HCT116 (cell line): ENCODE data around the gene OR6C70. TPM values are rescaled to one million over a fixed set of nuclear protein-coding genes. Genes with fewer than 3 reads are reported as not detected.

Source experiments
- ATAC-seq: fragments of 200-7000 bp; cut with Tn5 transposase; 2 replicates; pipeline ENCODE4 v1.9.1; 2020; ENCODE audit warnings: mild to moderate bottlenecking, moderate library complexity
- Bru-seq: library from RNA; stranded (reverse); fragments of 400-500 nt; gene quantifications from one replicate; lab custom pipeline; 2021; lab: Mats Ljungman, UMichigan
- BruChase-seq, 2 experiments: library from RNA; stranded (reverse); fragments of 400-500 nt; gene quantifications; one replicate each; lab custom pipeline; 2021; lab: Mats Ljungman, UMichigan
- BruUV-seq: library from RNA; stranded (reverse); fragments of 400-500 nt; replicated peaks from 2 replicates; lab custom pipeline; 2021; lab: Mats Ljungman, UMichigan
- CTCF ChIA-PET: fragments of 300-600 bp; sonication (Branson Sonifier 250); formaldehyde crosslinking; loops from one replicate; lab custom pipeline; 2021; ENCODE audit warnings: antibody characterized with exemption; lab: Charles Lee
- POLR2A ChIA-PET: fragments of 300-600, 350-600 bp; sonication (Branson Sonifier 250); formaldehyde crosslinking; loops from one replicate; lab custom pipeline; 2021; ENCODE audit warnings: antibody characterized with exemption; lab: Charles Lee
- RAD21 ChIA-PET, 2 experiments: fragments of 300-600 bp; sonication (Branson Sonifier 250); formaldehyde crosslinking; loops; one replicate each; lab custom pipeline; 2023; ENCODE audit warnings: low total read pairs in 2 of 2; ENCODE audit not compliant: uncharacterized antibody in 2 of 2, unreplicated experiment in 2 of 2, low non-redundant PET in 1 of 2; lab: Charles Lee
- DNase-seq: peaks from one replicate; pipeline ENCODE4 v3.0.0-alpha.2; 2010; ENCODE audit warnings: low read depth, low spot score
- H2AFZ ChIP-seq: fragments of 200-600 bp; shearing (Covaris generic), sonication (generic); 2 replicates; pipeline ENCODE4 v1.6.1; 2017; ENCODE audit warnings: low read depth, mixed run types, mixed read lengths, antibody characterized with exemption, low read length; ENCODE audit not compliant: poor library complexity, severe bottlenecking
- H3K27ac ChIP-seq: 2 replicates; pipeline ENCODE4 v1.5.1; 2012; ENCODE audit warnings: low read depth, low read length
- H3K27me3 ChIP-seq: fragments of 200-600 bp; sonication (generic); 2 replicates; pipeline ENCODE4 v1.6.1; 2016; ENCODE audit warnings: mixed run types, low read length, mixed read lengths; ENCODE audit not compliant: insufficient read depth
- H3K36me3 ChIP-seq, 2 experiments: fragments of 200-500 bp in 1 of 2; fragments of 200-600 bp in 1 of 2; sonication (Bioruptor generic) in 1 of 2; sonication (generic) in 1 of 2; 2 replicates each; pipeline versions ENCODE4 v1.5.1 to v1.6.1; 2014 to 2016; ENCODE audit warnings: low read length in 2 of 2, inconsistent platforms in 1 of 2, mixed read lengths in 1 of 2, mixed run types in 1 of 2; ENCODE audit not compliant: insufficient read depth in 2 of 2, control insufficient read depth in 1 of 2
- H3K4me1 ChIP-seq, 2 experiments: fragments of 200-600 bp in 1 of 2; sonication (generic) in 1 of 2; 2 replicates each; pipeline versions ENCODE4 v1.5.1 to v1.6.1; 2012 to 2017; ENCODE audit warnings: low read length in 2 of 2, inconsistent platforms in 1 of 2, mild to moderate bottlenecking in 1 of 2, mixed read lengths in 1 of 2, mixed run types in 1 of 2, moderate library complexity in 1 of 2; ENCODE audit not compliant: insufficient read depth in 2 of 2, control insufficient read depth in 1 of 2
- H3K4me2 ChIP-seq: fragments of 200-600 bp; sonication (generic); 2 replicates; pipeline ENCODE4 v1.6.1; 2017; ENCODE audit warnings: mixed run types, low read length, mixed read lengths
- H3K4me3 ChIP-seq, 2 experiments: fragments of 200-600 bp in 1 of 2; sonication (generic) in 1 of 2; replicated peaks in 1 of 2; 2 replicates each; pipeline ENCODE4 v1.5.1; 2011 to 2016; ENCODE audit warnings: low read length in 2 of 2, control low read depth in 1 of 2, low read depth in 1 of 2, mild to moderate bottlenecking in 1 of 2, mixed read lengths in 1 of 2, mixed run types in 1 of 2
- H3K79me2 ChIP-seq: fragments of 200-600 bp; sonication (generic); 2 replicates; pipeline ENCODE4 v1.6.1; 2017; ENCODE audit warnings: mild to moderate bottlenecking, mixed run types, low read length, moderate library complexity, mixed read lengths; ENCODE audit not compliant: insufficient read depth
- H3K9ac ChIP-seq: fragments of 200-600 bp; sonication (generic); 2 replicates; pipeline ENCODE4 v1.6.1; 2016; ENCODE audit warnings: low read length, mixed read lengths
- H3K9me2 ChIP-seq: fragments of 200-600 bp; sonication (generic), shearing (Covaris generic); 2 replicates; pipeline ENCODE4 v1.6.1; 2017; ENCODE audit warnings: mixed run types, mild to moderate bottlenecking, moderate library complexity; ENCODE audit not compliant: insufficient read depth
- H3K9me3 ChIP-seq, 2 experiments: fragments of 200-500 bp in 1 of 2; fragments of 200-600 bp in 1 of 2; sonication (Bioruptor generic) in 1 of 2; sonication (generic) in 1 of 2; 2 replicates each; pipeline ENCODE4 v1.6.1; 2014 to 2017; ENCODE audit warnings: low read length in 2 of 2, mixed read lengths in 2 of 2, inconsistent platforms in 1 of 2, low read depth in 1 of 2, mild to moderate bottlenecking in 1 of 2, mixed run types in 1 of 2, moderate library complexity in 1 of 2; ENCODE audit not compliant: control insufficient read depth in 1 of 2, insufficient read depth in 1 of 2
- H4K20me1 ChIP-seq: fragments of 200-600 bp; sonication (generic), shearing (Covaris generic); 2 replicates; pipeline ENCODE4 v1.6.1; 2017; ENCODE audit warnings: mixed run types, mild to moderate bottlenecking, moderate library complexity; ENCODE audit not compliant: insufficient read depth
- EZH2 ChIP-seq: fragments of 200-600 bp; sonication (generic); IDR thresholded peaks from 2 replicates; pipeline ENCODE4 v1.6.1; 2017; ENCODE audit warnings: antibody characterized with exemption, mixed run types
- FOSL1 ChIP-seq: IDR thresholded peaks from 2 replicates; pipeline ENCODE4 v1.6.1; 2012; ENCODE audit warnings: low read depth
- MAX ChIP-seq: IDR thresholded peaks from 2 replicates; pipeline ENCODE4 v1.6.1; 2012
- POLR2A ChIP-seq: IDR thresholded peaks from 2 replicates; pipeline ENCODE4 v1.7.0; 2011; ENCODE audit warnings: borderline replicate concordance; ENCODE audit not compliant: insufficient read depth, insufficient read length; ENCODE audit errors: extremely low read depth
- RAD21 ChIP-seq: IDR thresholded peaks from 2 replicates; pipeline ENCODE4 v1.6.1; 2012; ENCODE audit warnings: low read depth, mild to moderate bottlenecking
- TCF7L2 ChIP-seq: IDR thresholded peaks from 2 replicates; pipeline ENCODE4 v1.7.0; 2011; ENCODE audit warnings: borderline replicate concordance, inconsistent platforms; ENCODE audit not compliant: insufficient read depth, insufficient read length; ENCODE audit errors: extremely low read depth
- YY1 ChIP-seq: IDR thresholded peaks from 2 replicates; pipeline ENCODE4 v1.6.1; 2011; ENCODE audit warnings: low read length, low read depth, moderate library complexity, mild to moderate bottlenecking; ENCODE audit not compliant: insufficient replicate concordance; ENCODE audit errors: extremely low read depth
- intact Hi-C: fragments of 100-400 bp; cut with micrococcal nuclease; formaldehyde crosslinking; loops from 2 replicates; pipeline ENCODE4 v1.10.0; 2022
- long read RNA-seq: library from polyadenylated mRNA; unstranded; transcript quantifications from one replicate; pipeline ENCODE4 v2.0.0, GENCODE V29; 2021; ENCODE audit not compliant: unreplicated experiment
- polyA plus RNA-seq: library from polyadenylated mRNA; unstranded; fragments of >200 nt; gene quantifications from 2 replicates; pipeline ENCODE4 v1.2.1, GENCODE V29; 2012; ENCODE audit warnings: missing spikeins
- total RNA-seq: library from RNA; stranded (reverse); gene quantifications from one replicate; pipeline ENCODE4 v1.2.1, GENCODE V29; 2021; ENCODE audit not compliant: unreplicated experiment

The OR6C70 gene
- not detected for total RNA-seq
- not detected in 2 replicates for polyA plus RNA-seq
- not detected for Bru-seq, nascent RNA
- BruChase-seq, experiment 1, labeled RNA remaining after a 6-hour chase = not detected
- BruChase-seq, experiment 2, labeled RNA remaining after a 2-hour chase = not detected
- long read RNA-seq = 0 reads

- TF ChIP-seq RAD21 (no peak), POLR2A (no peak), TCF7L2 (no peak), YY1 (no peak), MAX (no peak)
- RAD21 ChIA-PET = no interaction called here
- Histone ChIP-seq H3K79me2 (no peaks in the 10 kb centered on the region), H3K9ac (no peak within 1 kb of the TSS), H3K4me2 (no peak within 1 kb of the TSS), H3K9me2 (no peaks in the 10 kb centered on the region), H4K20me1 (no peaks in the 10 kb centered on the region), H3K4me3 (no peak within 1 kb of the TSS), H2AFZ (no peak within 1 kb of the TSS), H3K36me3 (no peaks in the 10 kb centered on the region), H3K9me3 (no peaks in the 10 kb centered on the region), H3K27me3 (peaks cover 16% of the 10 kb centered on the region), H3K27ac (no peak within 1 kb of the TSS), H3K4me1 (no peaks in the 10 kb centered on the region)
- CTCF ChIA-PET = no interaction called here
- ATAC-seq (no peak), DNase-seq (no peak)
- POLR2A ChIA-PET = no interaction called here
- intact Hi-C loops = no loop called here
- BruUV-seq = no TSS peak
Measured at GRCh38 chr12:55470088-55470829, at the start of gene OR6C70. Gene OR6C70 (minus strand): TSS chr12:55470138. CDS start chr12:55470138, 0 bp downstream.

- Histone ChIP-seq H2AFZ (no peak overlapping the region), H3K9ac (no peak overlapping the region), H3K4me3 (no peak overlapping the region), H3K36me3 (no peaks in the 10 kb centered on the region), H3K4me1 (no peaks in the 10 kb centered on the region), H3K27me3 (peaks cover 11% of the 10 kb centered on the region; the same call in 1 of the 2 replicates), H3K9me3 (no peaks in the 10 kb centered on the region), H3K9me2 (no peaks in the 10 kb centered on the region), H4K20me1 (no peaks in the 10 kb centered on the region), H3K4me2 (no peak overlapping the region), H3K79me2 (no peaks in the 10 kb centered on the region), H3K27ac (no peak overlapping the region)
- ATAC-seq (no peak), DNase-seq (no peak)
- ChIA-PET RAD21 (no interaction called here), CTCF (no interaction called here), POLR2A (no interaction called here)
- BruUV-seq = no TSS peak
- intact Hi-C loops = no loop called here
- TF ChIP-seq EZH2 (no peak), FOSL1 (no peak)
Measured at GRCh38 chr12:55516391-55516790, 46.5 kb upstream of the OR6C70 start.
